Hepatocyte (in vitro differentiated cells): Measurements from ENCODE around the gene VSIR. TPM values are rescaled to one million over a fixed set of nuclear protein-coding genes. Genes with fewer than 3 reads are reported as not detected.

ENCODE experiments used
- DNase-seq: peaks from one replicate; pipeline ENCODE4 v3.0.0-alpha.2; 2016; ENCODE audit warnings: low spot score
- H2AFZ ChIP-seq: fragments of 200-600 bp; sonication (generic); 2 replicates; pipeline ENCODE4 v1.6.0; 2016; ENCODE audit warnings: antibody characterized with exemption, mild to moderate bottlenecking
- H3K27ac ChIP-seq: fragments of 200-600 bp; sonication (generic); 2 replicates; pipeline ENCODE4 v1.5.1; 2016; ENCODE audit warnings: mild to moderate bottlenecking
- H3K27me3 ChIP-seq: fragments of 200-600 bp; sonication (generic); 2 replicates; pipeline ENCODE4 v1.6.1; 2016
- H3K36me3 ChIP-seq: fragments of 200-600 bp; sonication (generic); replicated peaks from 2 replicates; pipeline ENCODE4 v1.5.1; 2016; ENCODE audit warnings: low read depth; ENCODE audit not compliant: insufficient read depth
- H3K4me1 ChIP-seq: fragments of 200-600 bp; sonication (generic); 2 replicates; pipeline ENCODE4 v1.5.1; 2016; ENCODE audit warnings: mild to moderate bottlenecking, moderate library complexity; ENCODE audit not compliant: insufficient read depth
- H3K4me2 ChIP-seq: fragments of 200-600 bp; sonication (generic); 2 replicates; pipeline ENCODE4 v1.6.0; 2016
- H3K4me3 ChIP-seq: fragments of 200-600 bp; sonication (generic); 2 replicates; pipeline ENCODE4 v1.5.1; 2016; ENCODE audit warnings: mild to moderate bottlenecking
- H3K79me2 ChIP-seq: fragments of 200-600 bp; sonication (generic); 2 replicates; pipeline ENCODE4 v1.6.0; 2017; ENCODE audit warnings: mild to moderate bottlenecking
- H3K9me2 ChIP-seq: fragments of 200-600 bp; sonication (generic); replicated peaks from 2 replicates; pipeline ENCODE4 v1.6.0; 2017; ENCODE audit warnings: mild to moderate bottlenecking; ENCODE audit not compliant: insufficient read depth
- H3K9me3 ChIP-seq: fragments of 200-600 bp; sonication (generic); 2 replicates; pipeline ENCODE4 v1.5.1; 2016; ENCODE audit warnings: low read depth, mild to moderate bottlenecking
- H4K20me1 ChIP-seq: fragments of 200-600 bp; sonication (generic); 2 replicates; pipeline ENCODE4 v1.6.0; 2016; ENCODE audit warnings: mild to moderate bottlenecking; ENCODE audit not compliant: insufficient read depth, poor library complexity, severe bottlenecking
- EZH2 ChIP-seq: fragments of 200-600 bp; sonication (generic); IDR thresholded peaks from 2 replicates; pipeline ENCODE4 v1.6.1; 2016; ENCODE audit warnings: antibody characterized with exemption, mild to moderate bottlenecking, borderline replicate concordance
- EZH2phosphoT487 ChIP-seq: fragments of 200-600 bp; sonication (generic); IDR thresholded peaks from one replicate; pipeline ENCODE4 v1.6.1; 2018; ENCODE audit warnings: antibody characterized with exemption, mild to moderate bottlenecking, low read depth, moderate library complexity; ENCODE audit not compliant: unreplicated experiment, severe bottlenecking
- WGBS: methylation state at CpG from one replicate; pipeline ENCODE4 v1.1.6; 2016; ENCODE audit warnings: low lambda C conversion rate; ENCODE audit errors: missing lambda C conversion rate; 5-methylcytosine and 5-hydroxymethylcytosine counted together
- polyA plus RNA-seq: library from polyadenylated mRNA; unstranded; fragments of >200 nt; fragmentation: Nextera tagmentation; extraction: Ambion mirVana; gene quantifications from 2 replicates; pipeline ENCODE4 v1.2.1, GENCODE V29; 2016
- total RNA-seq: library from RNA; depleted of rRNA; stranded (reverse); fragments of >200 nt; gene quantifications from 2 replicates; pipeline ENCODE4 v1.2.3, GENCODE V29; 2014
- TF ChIP-seq, protein P1 (sequence below): fragments of 200-600 bp; sonication (generic); IDR thresholded peaks from 2 replicates; pipeline ENCODE4 v1.5.1; 2016; ENCODE audit warnings: antibody characterized with exemption, mild to moderate bottlenecking; ENCODE audit not compliant: poor library complexity

VSIR gene
- total and polyA plus RNA-seq, 2 experiments from 2014 or later, result 13.6 to 45.5 TPM

DNA sequence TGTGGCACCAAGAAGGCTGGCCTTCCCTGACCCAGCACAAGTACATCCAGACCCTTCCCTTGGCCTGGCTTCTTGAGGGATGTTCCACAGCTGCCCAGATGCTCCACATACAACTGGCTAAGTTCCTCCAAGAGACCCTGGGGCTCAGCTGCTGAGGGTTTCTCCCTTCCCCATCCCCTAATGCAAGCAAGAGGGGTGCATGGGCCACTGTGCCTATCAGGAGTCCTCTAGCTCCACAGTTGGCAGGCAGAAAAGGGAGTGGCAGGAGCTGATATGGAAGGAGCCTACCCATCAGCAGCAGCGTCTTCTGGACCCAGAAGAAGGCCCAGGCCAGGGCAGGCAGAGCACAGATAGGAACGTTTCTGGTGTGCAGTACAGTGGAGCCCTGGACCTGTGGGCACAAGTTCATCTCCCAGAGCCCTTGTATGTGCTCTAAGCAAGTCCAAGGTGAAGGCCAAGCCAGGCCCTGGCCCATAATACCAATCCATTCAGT is 26.2 kb downstream of the VSIR start:
- no peaks in the 10 kb centered on the region for H3K9me3 ChIP-seq
- H3K79me2 ChIP-seq, result no peaks in the 10 kb centered on the region
- H3K4me2 ChIP-seq, result no peak overlapping the region
- H3K4me3 ChIP-seq, result no peak overlapping the region
- H3K4me1 ChIP-seq, result peaks cover 22% of the 10 kb centered on the region
- peak overlapping the region; percentile 67 for H3K27ac ChIP-seq
- no peak for TF ChIP-seq EZH2
- TF ChIP-seq EZH2phosphoT487, result no peak
- TF ChIP-seq, protein P1, sequence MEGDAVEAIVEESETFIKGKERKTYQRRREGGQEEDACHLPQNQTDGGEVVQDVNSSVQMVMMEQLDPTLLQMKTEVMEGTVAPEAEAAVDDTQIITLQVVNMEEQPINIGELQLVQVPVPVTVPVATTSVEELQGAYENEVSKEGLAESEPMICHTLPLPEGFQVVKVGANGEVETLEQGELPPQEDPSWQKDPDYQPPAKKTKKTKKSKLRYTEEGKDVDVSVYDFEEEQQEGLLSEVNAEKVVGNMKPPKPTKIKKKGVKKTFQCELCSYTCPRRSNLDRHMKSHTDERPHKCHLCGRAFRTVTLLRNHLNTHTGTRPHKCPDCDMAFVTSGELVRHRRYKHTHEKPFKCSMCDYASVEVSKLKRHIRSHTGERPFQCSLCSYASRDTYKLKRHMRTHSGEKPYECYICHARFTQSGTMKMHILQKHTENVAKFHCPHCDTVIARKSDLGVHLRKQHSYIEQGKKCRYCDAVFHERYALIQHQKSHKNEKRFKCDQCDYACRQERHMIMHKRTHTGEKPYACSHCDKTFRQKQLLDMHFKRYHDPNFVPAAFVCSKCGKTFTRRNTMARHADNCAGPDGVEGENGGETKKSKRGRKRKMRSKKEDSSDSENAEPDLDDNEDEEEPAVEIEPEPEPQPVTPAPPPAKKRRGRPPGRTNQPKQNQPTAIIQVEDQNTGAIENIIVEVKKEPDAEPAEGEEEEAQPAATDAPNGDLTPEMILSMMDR, result no peak
- H3K27me3 ChIP-seq, result no peaks in the 10 kb centered on the region
- no peak overlapping the region for H2AFZ ChIP-seq
- H4K20me1 ChIP-seq, result no peaks in the 10 kb centered on the region
- no peaks in the 10 kb centered on the region for H3K9me2 ChIP-seq
- WGBS, result 79% methylated on average over 2 of the region's 2 CpGs
- no peaks in the 10 kb centered on the region for H3K36me3 ChIP-seq
- DNase-seq, result no peak

DNA sequence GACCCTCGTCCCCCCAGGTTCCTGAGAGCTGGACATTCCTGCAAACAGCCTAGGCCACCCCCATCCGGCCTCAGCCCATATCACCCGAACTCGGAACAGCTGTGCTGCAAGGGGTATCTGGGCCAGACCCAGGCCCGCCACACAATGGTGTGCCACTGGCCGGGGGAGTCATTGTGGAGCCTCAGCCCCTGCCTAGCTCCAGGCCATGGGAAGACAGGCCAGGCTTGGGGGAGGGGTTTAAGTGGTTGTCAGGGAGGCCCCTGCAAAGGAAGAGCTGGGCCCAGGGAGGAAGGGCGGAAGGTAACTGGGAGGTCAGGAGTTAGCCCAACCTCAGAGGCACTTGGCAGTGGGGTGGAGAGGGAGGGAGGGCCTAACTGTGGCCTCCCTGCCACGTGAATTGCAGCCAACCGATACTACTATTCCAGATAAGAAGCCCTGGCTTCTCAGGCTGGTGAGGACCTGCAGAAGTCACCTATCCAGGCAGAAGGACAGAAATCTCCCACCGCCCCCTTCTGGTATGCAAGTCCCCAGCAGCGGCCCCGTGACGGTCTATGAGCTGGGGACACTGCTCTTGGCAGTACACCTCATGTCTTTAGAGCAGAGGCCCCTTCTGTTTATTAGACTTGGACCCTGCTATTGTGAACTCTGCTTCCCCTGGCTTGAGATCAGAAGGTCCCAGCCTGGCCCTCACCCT is 26.8 kb downstream of the VSIR start:
- WGBS, result 57% methylated on average over 13 of the region's 13 CpGs
- DNase-seq, result peak; percentile 77
- Histone ChIP-seq H3K27ac (peak overlapping the region; percentile 68), H3K9me3 (no peaks in the 10 kb centered on the region), H2AFZ (no peak overlapping the region), H3K27me3 (no peaks in the 10 kb centered on the region), H4K20me1 (no peaks in the 10 kb centered on the region), H3K79me2 (no peaks in the 10 kb centered on the region), H3K4me1 (peaks cover 22% of the 10 kb centered on the region), H3K9me2 (no peaks in the 10 kb centered on the region), H3K36me3 (no peaks in the 10 kb centered on the region), H3K4me2 (no peak overlapping the region), H3K4me3 (no peak overlapping the region)
- TF ChIP-seq EZH2 (no peak), EZH2phosphoT487 (no peak)
- TF ChIP-seq, protein P1, result peak; percentile 17

DNA sequence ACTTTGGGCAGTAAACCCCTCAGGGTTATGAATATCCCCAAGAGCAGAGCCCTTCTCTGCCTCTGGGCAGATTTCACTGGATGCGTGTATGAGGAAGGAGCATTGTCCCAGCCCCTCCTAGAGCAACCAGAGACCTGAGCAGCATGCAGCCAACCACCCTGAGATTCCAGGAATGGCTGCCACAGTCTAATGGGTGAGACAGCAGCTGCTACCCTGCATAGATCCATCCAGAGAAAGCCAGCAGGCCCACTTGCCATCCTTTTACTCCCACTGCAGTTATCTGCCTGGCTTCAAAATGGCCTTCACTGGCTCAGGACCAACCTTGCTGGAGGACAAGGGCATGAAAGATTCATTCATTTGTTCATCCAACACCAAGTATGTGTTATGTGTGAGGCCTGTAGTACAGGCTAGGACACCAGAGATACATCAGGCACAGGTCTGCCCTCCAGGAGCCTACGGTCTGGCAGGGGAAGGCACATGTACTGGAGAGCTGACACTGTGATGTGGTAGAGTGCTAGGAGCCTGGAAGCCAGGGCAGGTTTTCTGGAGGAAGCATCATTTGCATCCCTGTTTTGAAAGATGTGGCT is 27.6 kb downstream of the VSIR start:
- Histone ChIP-seq H3K79me2 (no peaks in the 10 kb centered on the region), H4K20me1 (no peaks in the 10 kb centered on the region), H3K4me1 (peaks cover 22% of the 10 kb centered on the region), H3K27me3 (no peaks in the 10 kb centered on the region), H3K4me3 (no peak overlapping the region), H3K36me3 (no peaks in the 10 kb centered on the region), H3K9me3 (no peaks in the 10 kb centered on the region), H3K9me2 (no peaks in the 10 kb centered on the region), H3K4me2 (no peak overlapping the region), H3K27ac (peak overlapping the region; percentile 68), H2AFZ (no peak overlapping the region)
- 93% methylated on average over 2 of the region's 2 CpGs for WGBS
- TF ChIP-seq EZH2, result no peak
- no peak for TF ChIP-seq EZH2phosphoT487
- TF ChIP-seq, protein P1, result no peak
- no peak for DNase-seq
